Esophagus muscularis mucosa (tissue), 4 donors: ENCODE results near the gene HDAC1. TPM values are rescaled to one million over a fixed set of nuclear protein-coding genes. Genes with fewer than 3 reads are reported as not detected.

Experiments
- DNase-seq: peaks from one replicate; pipeline ENCODE4 v3.0.0-alpha.2; 2017; ENCODE audit errors: extremely low spot score
- H3K27ac ChIP-seq, 4 donors: fragments of 200-600 bp; sonication (generic); replicated peaks in 1 of 4; 1 replicate in 3 of 4; 2 replicates in 1 of 4; pipeline ENCODE4 v1.5.1; 2016 to 2019; ENCODE audit warnings: mild to moderate bottlenecking in 1 of 4
- H3K27me3 ChIP-seq, 4 donors: fragments of 200-600 bp; sonication (generic); one replicate each; pipeline versions ENCODE4 v1.5.1 to v1.6.0; 2016 to 2019
- H3K36me3 ChIP-seq, 4 donors: fragments of 200-600 bp; sonication (generic); one replicate each; pipeline ENCODE4 v1.5.1; 2016 to 2019
- H3K4me1 ChIP-seq, 4 donors: fragments of 200-600 bp; sonication (generic); one replicate each; pipeline ENCODE4 v1.5.1; 2016 to 2019
- H3K4me3 ChIP-seq, 4 donors: fragments of 200-600 bp; sonication (generic); 1 replicate in 2 of 4; 2 replicates in 2 of 4; pipeline ENCODE4 v1.5.1; 2016 to 2019; ENCODE audit warnings: mild to moderate bottlenecking in 4 of 4, moderate library complexity in 1 of 4
- H3K9me3 ChIP-seq, 4 donors: fragments of 200-600 bp; sonication (generic); 1 replicate in 3 of 4; 2 replicates in 1 of 4; pipeline ENCODE4 v1.5.1; 2016 to 2019
- CTCF ChIP-seq, 3 experiments: fragments of 200-600 bp in 2 of 3; fragments of 450-650 bp in 1 of 3; sonication (generic) in 2 of 3; IDR thresholded peaks; one replicate each; pipeline ENCODE4 v1.5.1; 2017 to 2019; ENCODE audit warnings: antibody characterized with exemption in 3 of 3, mild to moderate bottlenecking in 2 of 3, moderate library complexity in 1 of 3
- EP300 ChIP-seq: sonication (generic); formaldehyde crosslinking; IDR thresholded peaks from one replicate; pipeline ENCODE4 v1.6.1; 2017; ENCODE audit warnings: antibody characterized with exemption
- POLR2A ChIP-seq: fragments of 450-650 bp; IDR thresholded peaks from one replicate; pipeline ENCODE4 v1.6.1; 2017; ENCODE audit warnings: antibody characterized with exemption, moderate library complexity, mild to moderate bottlenecking, low read depth
- POLR2AphosphoS5 ChIP-seq, 2 donors: sonication (generic); formaldehyde crosslinking; IDR thresholded peaks; one replicate each; pipeline ENCODE4 v1.6.1; 2017; ENCODE audit warnings: antibody characterized with exemption in 2 of 2
- WGBS: methylation state at CpG from one replicate; pipeline ENCODE4 v1.1.5; 2018; 5-methylcytosine and 5-hydroxymethylcytosine counted together
- intact Hi-C: fragments of 100-400 bp; cut with DNase I; formaldehyde crosslinking; loops from one replicate; pipeline ENCODE4 v1.15.1; 2023
- total RNA-seq, 4 donors: library from RNA; depleted of rRNA; stranded (reverse); fragments of >200 nt; gene quantifications; one replicate each; pipeline versions ENCODE4 v1.1.0 to v1.2.1, GENCODE V29; 2016

Gene HDAC1
- total RNA-seq, 4 donors from 2014 or later: 42.8 to 70.4 (median 51.4) TPM

GRCh38 chr1:32331549-32331948 lies 39.7 kb downstream of the HDAC1 start:
- TF ChIP-seq POLR2A: no peak
- TF ChIP-seq POLR2AphosphoS5 (IDR thresholded peaks at IDR 0.05): no peak
- TF ChIP-seq EP300: no peak
- no peak for TF ChIP-seq CTCF (IDR thresholded peaks at IDR 0.05)
- no peak overlapping the region for H3K4me3 ChIP-seq
- 90% methylated on average over 12 of the region's 12 CpGs for WGBS
- H3K27ac ChIP-seq: no peak overlapping the region
- intact Hi-C loops: no loop called here
- H3K4me1 ChIP-seq: peaks cover 14 to 25% (median 23%) of the 10 kb centered on the region in 4 donors
- H3K9me3 ChIP-seq: no peaks in the 10 kb centered on the region
- H3K27me3 ChIP-seq: no peaks in the 10 kb centered on the region
- peaks cover 34 to 70% (median 65%) of the 10 kb centered on the region in 4 donors for H3K36me3 ChIP-seq
- no peak for DNase-seq

- Histone ChIP-seq H3K27me3 (no peaks in the 10 kb centered on the region), H3K4me1 (peaks cover 23 to 35% (median 32%) of the 10 kb centered on the region in 4 donors), H3K27ac (no peak overlapping the region), H3K4me3 (no peak overlapping the region), H3K36me3 (peaks cover 25 to 61% (median 56%) of the 10 kb centered on the region in 4 donors), H3K9me3 (no peaks in the 10 kb centered on the region)
- no peak for TF ChIP-seq POLR2A
- TF ChIP-seq CTCF (IDR thresholded peaks at IDR 0.05): no peak
- no peak for TF ChIP-seq POLR2AphosphoS5 (IDR thresholded peaks at IDR 0.05)
- TF ChIP-seq EP300: no peak
- intact Hi-C loops: no loop called here
- DNase-seq: no peak
- 94% methylated on average over 3 of the region's 3 CpGs for WGBS
These were observed 40.6 kb downstream of the HDAC1 start for GRCh38 chr1:32332290-32333079.

- Histone ChIP-seq H3K36me3 (peaks cover 16 to 51% (median 47%) of the 10 kb centered on the region in 4 donors), H3K27ac (no peak overlapping the region)
These were observed 41.5 kb downstream of the HDAC1 start for GRCh38 chr1:32333251-32333963.

GRCh38 chr1:32334274-32334861 lies 42.5 kb downstream of the HDAC1 start:
- TF ChIP-seq POLR2A (no peak), EP300 (no peak), POLR2AphosphoS5 (IDR thresholded peaks at IDR 0.05) (no peak), CTCF (IDR thresholded peaks at IDR 0.05) (no peak)
- Histone ChIP-seq H3K36me3 (peaks cover 13 to 42% (median 38%) of the 10 kb centered on the region in 4 donors), H3K4me3 (peak overlapping the region; percentile 77 to 82 (median 78)), H3K9me3 (no peaks in the 10 kb centered on the region), H3K27me3 (no peaks in the 10 kb centered on the region), H3K27ac (peak overlapping the region in 3 of 4 donors; percentile 67 to 71 (median 70)), H3K4me1 (peaks cover 32 to 47% (median 42%) of the 10 kb centered on the region in 4 donors)
- no peak for DNase-seq
- intact Hi-C loops: no loop called here
- WGBS: 50% methylated on average over 8 of the region's 9 CpGs

More at GRCh38 chr1:32333251-32333963, 41.5 kb downstream of the HDAC1 start:
- no peaks in the 10 kb centered on the region for H3K27me3 ChIP-seq
- TF ChIP-seq EP300 (no peak), POLR2A (no peak), CTCF (IDR thresholded peaks at IDR 0.05) (no peak), POLR2AphosphoS5 (IDR thresholded peaks at IDR 0.05) (no peak)
- H3K4me1 ChIP-seq: peaks cover 30 to 44% (median 40%) of the 10 kb centered on the region in 4 donors
- no peak for DNase-seq
- H3K4me3 ChIP-seq: no peak overlapping the region
- WGBS: 83% methylated on average over 3 of the region's 3 CpGs
- intact Hi-C loops: no loop called here
- no peaks in the 10 kb centered on the region for H3K9me3 ChIP-seq
